Panc1 (cell line): Measurements from ENCODE around the gene NOTCH2.

Experiments used
- SIN3A ChIP-seq: IDR thresholded peaks from 2 replicates; pipeline ENCODE4 v1.6.1; 2012; ENCODE audit warnings: low read depth, mild to moderate bottlenecking, low read length, moderate library complexity, borderline replicate concordance; ENCODE audit not compliant: insufficient read depth
- TF ChIP-seq, protein P1 (sequence below): fragments of 450-650 bp; IDR thresholded peaks from 2 replicates; pipeline ENCODE4 v1.5.1; 2017; ENCODE audit warnings: mild to moderate bottlenecking

DNA sequence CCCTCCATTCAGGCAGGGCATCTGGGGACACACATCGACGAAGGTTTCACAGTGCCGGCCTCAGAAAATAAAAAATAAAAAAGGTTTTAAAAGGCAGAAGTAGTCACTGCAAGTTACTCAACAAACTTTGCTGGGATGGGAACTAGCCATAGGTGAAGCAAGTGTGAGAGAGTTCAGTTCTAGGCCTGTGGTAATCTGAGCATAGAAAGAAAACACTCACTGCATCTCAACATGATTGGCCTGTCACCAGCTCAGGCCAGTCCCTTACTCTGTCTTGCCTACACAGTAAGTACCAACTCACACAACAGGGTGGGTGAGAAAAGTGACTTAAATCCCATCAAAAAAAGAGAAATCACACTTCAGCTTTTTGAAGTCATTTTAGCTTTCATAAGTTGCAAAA is 142.9 kb downstream of the NOTCH2 start:
- TF ChIP-seq, protein P1, sequence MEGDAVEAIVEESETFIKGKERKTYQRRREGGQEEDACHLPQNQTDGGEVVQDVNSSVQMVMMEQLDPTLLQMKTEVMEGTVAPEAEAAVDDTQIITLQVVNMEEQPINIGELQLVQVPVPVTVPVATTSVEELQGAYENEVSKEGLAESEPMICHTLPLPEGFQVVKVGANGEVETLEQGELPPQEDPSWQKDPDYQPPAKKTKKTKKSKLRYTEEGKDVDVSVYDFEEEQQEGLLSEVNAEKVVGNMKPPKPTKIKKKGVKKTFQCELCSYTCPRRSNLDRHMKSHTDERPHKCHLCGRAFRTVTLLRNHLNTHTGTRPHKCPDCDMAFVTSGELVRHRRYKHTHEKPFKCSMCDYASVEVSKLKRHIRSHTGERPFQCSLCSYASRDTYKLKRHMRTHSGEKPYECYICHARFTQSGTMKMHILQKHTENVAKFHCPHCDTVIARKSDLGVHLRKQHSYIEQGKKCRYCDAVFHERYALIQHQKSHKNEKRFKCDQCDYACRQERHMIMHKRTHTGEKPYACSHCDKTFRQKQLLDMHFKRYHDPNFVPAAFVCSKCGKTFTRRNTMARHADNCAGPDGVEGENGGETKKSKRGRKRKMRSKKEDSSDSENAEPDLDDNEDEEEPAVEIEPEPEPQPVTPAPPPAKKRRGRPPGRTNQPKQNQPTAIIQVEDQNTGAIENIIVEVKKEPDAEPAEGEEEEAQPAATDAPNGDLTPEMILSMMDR: no peak
- no peak for TF ChIP-seq SIN3A
